Stimulated activated CD4-positive, alpha-beta T cell treated with anti-CD3 and anti-CD28 coated beads, Interleukin-1b, Interleukin-23, amount 100 ng/mL, for 48 hours (primary cell): ENCODE data around the gene ZC3H11A.
A peak's percentile ranks its signal among the peaks of the same experiment; 100 is the strongest.
"Not testable (repeated sequence)": the region's sequence is repeated elsewhere in the genome, so short reads cannot be mapped to it uniquely, and the experiment has no call there.

Source experiments
- DNase-seq: peaks from one replicate; pipeline ENCODE4 v3.0.0-alpha.2; 2020

The ZC3H11A gene

DNA sequence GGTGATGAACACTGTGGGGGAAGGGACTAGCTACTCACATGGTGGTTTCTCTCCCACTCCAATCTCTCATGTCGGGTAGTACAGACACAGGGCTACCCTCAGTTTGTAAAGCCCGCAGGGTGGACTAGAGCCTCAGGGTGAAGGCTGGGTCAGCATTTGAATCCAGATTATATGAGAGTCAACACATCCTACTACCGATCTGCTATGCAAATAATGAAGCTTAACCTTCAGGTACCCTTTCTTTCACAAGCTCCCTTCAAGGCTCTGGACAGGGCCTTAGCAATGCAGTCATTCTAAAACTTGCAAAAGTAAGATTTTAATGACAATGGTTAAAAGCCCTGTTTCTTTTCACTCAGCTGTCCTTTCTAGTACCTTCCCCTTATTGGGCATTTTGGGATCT, 5.5 kb upstream of the ZC3H11A start:
- no peak for DNase-seq

DNA sequence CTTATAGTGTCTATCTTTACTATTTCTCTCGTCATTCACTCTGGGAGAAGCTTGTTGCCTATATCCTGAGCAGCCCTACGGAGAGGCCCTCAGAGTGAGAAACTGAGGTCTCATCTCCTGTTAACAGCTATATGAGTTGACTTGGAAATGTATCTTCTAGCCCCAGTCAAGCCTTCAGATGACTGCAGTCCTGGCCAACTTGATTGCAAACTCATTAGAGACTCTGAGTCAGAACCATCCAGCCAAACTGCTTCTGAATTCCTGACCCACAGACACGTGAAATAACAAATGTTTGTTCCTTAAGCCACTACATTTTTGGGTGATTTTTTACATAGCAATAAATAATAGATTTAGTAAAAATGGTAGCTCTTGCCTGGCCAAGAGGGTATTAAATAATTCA, 3.9 kb upstream of the ZC3H11A start:
- no peak for DNase-seq

DNA sequence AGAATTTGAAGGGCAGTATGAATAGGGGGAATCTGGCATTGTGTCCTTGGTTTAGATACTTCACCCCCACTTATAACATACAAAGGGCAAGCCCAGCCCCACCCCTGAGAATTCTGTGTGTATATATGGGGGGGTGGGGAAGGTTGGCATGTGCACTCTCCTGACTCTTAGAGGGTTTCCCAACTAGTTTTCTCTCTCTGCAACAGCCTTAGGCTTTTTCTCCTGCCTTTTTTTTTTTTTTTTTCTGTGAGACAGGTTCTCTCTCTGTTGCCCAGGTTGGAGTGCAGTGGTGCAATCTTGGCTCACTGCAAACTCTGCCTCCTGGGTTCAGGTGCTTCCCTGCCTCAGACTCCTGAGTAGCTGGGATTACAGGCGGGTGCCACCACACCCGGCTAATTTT, 2.9 kb upstream of the ZC3H11A start:
- no peak for DNase-seq

DNA sequence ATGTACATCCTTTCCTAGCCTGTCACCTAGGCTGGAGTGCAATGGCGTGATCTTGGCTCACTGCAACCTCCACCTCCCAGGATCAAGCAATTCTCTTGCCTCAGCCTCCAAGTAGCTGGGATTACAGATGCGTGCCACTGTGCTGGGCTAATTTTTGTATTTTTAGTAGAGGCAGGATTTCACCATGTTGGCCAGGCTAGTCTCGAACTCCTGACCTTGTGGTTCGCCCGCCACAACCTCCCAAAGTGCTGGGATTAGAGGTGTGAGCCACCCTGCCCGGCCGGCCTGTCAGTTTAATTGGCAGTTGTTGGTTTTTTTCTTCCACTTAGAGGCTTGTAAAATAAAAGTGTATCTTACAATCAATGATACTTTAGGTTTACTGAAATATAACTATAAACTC, 1.9 kb upstream of the ZC3H11A start:
- DNase-seq: not testable (repeated sequence)

DNA sequence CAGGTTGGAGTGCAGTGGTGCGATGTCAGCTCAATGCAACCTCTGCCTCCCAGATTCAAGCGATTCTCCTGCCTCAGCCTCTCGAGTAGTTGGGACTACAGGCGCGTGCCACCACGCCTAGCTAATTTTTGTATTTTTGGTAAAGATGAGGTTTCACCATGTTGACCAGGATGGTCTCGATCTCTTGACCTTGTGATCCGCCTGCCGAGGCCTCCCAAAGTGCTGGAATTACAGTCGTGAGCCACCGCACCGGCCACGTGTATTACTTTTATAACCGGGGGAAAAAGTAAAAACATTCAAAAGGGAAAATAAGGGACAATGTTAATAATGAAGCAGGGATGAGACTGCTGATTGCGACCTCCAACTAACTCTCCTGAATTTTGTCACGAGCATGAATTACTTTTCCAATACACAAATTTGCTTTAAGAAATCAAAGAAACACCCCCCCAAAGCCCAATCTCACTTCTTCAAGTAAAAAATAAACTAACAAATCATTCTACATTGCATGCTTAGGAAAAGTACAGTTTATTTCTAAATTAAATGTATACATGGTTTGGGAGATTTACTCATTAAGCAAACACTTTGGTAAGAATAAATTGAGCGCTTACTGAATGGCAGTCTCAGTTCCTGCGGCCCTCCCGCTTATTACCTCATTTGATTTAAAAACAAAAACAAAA, 521 bp upstream of the ZC3H11A start:
- no peak for DNase-seq

DNA sequence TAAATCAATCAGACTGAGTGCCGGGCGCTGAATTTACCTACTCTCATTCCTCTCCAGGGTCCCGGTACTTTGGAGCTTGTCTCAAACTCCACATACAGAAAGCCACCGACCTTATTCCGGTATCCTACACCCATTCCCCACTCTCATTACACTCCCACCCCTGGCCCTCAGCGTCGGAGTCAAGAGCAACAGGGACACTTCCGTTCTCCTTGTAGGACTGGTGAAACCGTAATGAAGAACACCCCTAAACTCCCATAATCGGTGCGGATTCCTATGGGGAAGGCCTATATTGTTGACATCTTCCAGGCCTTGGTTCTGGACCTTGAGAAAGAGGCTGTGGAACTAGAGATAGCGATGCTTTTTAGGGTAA, 798 bp downstream of the ZC3H11A start:
- peak; percentile 27 for DNase-seq

DNA sequence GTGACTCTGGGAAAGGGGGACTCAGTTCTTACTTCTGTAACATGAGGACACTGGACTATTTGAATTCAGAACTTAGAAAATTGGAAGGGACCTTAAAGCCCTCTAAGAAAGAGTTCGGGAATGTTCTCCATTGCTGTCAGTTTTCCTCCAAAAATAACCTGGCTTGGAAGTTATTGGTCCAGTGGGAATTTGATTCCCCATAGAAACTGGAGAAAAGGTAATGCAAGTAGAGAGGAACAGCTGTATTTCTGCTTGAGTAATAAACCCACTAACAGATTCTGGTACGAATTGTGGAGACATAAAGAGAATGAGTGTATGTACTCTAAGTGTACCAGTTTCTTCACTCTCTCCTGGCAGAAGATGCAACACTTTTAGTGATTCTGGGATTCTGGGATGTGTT, 1.8 kb downstream of the ZC3H11A start:
- no peak for DNase-seq

DNA sequence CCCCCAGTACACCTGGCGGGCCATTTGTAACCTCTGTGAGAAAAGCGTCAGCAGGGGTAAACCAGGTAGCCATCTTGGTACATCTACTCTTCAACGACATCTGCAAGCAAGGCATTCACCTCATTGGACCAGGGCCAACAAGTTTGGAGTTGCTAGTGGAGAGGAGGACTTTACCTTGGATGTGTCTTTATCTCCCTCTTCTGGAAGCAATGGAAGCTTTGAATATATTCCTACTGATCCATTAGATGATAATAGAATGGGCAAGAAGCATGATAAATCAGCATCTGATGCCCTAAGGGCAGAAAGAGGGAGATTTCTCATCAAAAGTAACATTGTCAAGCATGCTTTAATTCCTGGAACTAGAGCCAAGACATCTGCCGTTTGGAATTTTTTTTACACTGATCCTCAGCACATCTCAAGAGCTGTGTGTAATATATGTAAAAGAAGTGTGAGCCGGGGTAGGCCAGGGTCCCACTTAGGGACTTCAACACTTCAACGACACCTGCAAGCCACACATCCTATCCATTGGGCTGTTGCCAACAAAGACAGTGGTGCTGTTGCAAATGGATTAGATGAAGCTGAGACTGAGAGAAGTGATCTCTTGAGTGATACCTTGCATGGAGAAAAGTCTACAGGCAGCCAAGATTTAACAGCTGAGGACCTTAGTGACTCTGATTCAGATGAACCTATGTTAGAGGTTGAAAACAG, 2.7 kb downstream of the ZC3H11A start:
- DNase-seq: no peak

DNA sequence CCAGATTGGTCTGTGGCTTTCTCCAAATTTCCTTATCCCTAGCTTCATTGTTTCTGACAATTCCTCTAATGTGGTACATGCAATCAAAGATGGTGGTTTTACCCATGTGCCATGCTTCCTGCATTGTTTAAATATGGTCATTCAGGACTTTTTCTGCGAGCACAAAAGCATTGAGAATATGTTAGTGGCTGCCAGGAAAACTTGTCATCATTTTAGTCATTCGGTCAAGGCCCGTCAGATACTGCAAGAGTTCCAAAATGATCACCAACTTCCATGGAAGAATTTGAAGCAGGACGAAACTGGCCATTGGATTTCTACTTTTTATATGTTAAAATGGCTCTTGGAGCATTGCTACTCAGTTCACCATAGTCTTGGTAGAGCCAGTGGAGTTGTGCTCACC, 3.7 kb downstream of the ZC3H11A start:
- DNase-seq: no peak

DNA sequence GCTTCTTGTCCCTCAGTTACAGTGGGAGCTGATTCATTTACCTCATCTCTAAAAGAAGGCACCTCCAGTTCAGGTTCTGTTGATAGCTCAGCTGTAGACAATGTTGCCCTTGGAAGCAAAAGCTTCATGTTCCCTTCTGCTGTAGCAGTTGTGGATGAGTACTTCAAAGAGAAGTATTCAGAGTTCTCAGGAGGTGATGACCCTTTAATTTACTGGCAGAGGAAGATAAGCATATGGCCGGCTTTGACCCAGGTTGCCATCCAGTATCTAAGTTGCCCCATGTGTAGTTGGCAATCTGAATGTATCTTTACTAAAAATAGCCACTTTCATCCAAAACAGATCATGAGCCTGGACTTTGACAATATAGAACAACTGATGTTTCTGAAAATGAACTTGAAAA, 4.5 kb downstream of the ZC3H11A start:
- DNase-seq: no peak

DNA sequence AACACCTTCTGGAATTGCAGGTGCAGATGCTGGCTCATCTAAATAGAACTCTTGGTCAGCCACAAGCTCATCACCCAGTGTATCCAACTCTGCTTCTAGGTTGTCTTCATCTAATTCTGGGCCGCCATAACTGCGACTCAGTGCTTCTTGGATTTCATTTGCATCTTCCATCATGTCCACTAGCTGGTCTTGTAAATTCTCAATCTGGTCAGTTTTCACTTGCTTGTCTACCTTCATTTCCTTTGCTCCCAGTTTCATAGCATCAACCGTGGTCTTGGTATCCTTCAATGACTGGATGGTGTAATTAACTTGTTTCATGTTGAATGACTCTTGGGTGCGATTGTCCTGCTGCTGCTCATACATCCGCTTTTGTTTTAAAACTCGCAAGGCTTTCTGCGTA, 10.3 kb downstream of the ZC3H11A start:
- DNase-seq: no peak

DNA sequence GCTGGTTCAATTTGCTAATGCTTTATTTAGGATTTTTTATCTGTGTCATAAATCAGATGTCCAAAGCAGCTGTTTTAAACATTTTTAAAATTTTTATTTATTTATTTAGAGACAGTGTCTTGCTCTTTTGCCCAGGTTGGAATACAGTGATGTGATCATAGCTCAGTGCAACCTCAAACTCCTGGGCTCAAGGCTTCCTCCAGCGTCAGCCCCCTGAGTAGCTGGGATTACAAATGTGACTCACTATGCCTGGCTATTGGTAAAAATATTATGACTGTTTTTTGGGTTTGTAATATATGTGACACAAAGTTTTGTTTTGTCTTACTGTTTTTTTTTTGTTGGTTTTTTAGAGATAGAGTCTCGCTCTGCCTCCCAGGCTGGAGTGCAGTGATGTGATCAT, 11.8 kb downstream of the ZC3H11A start:
- no peak for DNase-seq

DNA sequence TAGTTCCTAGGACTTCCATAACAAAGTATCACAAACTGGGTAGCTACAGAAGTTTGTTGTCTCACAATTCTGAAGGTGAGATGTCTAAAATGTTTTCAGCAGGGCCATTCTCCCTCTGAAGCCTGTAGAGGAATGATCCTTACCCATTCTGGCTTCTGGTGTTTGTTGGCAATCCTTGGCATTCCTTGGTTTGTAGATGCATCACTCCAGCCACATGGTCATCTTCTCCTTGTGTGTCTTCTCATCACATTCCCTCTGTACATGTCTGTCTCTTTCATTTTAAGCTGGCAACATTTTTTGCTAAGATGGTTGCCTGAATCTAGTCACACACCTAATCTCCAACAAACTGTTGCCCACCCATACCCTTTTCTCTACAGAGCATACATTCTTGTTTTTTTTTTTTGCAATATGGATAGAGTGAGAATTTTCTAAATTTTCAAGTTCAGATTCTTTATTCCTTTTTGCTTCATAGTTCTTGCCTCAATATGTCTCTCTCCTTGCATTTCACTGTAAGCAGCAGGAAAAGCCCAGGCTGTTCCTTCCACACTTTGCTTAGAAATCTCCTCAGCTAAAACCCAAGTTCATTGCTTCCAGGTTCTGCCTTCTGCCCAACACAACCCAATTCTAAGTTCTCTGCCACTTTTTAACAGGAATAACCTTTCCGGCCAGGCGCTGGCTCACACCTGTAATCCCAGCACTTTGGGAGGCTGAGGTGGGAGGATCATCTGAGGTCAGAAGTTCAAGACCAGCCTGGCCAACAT, 18.3 kb downstream of the ZC3H11A start:
- DNase-seq: no peak

DNA sequence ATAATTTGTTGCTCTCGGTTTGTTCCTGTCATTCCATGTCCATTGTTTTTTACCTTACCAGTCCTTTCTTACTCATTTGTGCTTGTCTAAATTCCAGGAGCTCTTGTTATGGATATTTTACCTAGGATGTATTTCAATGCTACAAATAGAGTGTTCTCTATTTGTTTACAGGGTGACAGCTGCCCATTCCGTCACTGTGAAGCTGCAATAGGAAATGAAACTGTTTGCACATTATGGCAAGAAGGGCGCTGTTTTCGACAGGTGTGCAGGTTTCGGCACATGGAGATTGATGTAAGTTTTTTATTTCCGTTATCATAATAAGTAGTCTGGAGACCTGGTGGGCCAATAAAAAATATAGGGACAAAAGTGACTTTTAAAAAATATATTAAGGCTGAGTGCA, 23.0 kb downstream of the ZC3H11A start:
- DNase-seq: no peak

DNA sequence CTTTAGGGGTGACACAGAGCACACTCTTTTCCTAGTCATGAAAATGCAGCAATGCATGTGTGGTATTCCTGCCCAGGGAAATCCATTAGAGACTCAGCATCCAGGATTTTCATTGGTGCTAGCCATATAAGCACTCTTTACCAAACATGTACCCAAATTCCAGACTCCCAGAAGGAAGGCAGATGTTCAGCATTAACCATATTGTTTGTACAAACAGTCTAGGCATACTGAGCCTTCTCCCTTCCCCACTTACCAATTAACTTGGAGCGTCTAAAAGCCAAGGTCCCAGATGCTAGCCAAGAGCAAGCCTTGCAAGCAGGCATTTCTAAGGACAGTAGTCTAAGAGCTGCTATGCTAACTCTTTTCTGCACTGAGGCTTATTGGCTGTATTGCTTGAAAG, 27.9 kb downstream of the ZC3H11A start:
- no peak for DNase-seq

DNA sequence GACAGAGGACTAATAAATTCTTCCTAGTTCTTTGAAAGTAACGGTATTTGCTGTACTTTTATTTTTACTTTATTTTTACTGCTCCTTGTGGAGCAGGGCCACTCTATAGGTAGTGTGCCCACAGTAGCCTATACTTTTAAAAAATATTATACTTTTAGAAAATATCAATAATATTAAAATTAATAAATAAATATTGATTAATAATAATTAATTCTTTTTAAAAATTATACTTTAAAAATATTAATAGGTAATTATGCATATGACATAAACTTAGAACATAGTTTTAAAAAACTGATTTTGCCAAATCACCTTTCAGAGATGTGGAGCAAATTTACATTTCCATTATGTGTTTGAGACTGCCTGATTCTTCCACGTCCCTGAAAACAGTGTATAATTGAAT, 30.8 kb downstream of the ZC3H11A start:
- no peak for DNase-seq

DNA sequence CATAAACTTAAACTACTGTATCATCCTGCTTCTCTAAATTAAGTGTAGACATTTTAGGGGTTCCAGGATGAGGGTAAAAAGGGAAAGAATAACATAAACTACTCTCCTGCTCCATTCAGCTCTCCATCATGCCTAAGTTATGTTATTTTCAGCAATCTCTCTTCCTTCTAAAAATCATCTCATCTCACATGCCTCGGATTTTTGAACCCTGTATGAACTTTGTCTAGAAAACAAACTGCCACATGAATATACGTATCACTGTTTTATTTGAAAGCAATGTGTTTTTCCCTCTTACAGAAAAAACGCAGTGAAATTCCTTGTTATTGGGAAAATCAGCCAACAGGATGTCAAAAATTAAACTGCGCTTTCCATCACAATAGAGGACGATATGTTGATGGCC, 32.6 kb downstream of the ZC3H11A start:
- no peak for DNase-seq

DNA sequence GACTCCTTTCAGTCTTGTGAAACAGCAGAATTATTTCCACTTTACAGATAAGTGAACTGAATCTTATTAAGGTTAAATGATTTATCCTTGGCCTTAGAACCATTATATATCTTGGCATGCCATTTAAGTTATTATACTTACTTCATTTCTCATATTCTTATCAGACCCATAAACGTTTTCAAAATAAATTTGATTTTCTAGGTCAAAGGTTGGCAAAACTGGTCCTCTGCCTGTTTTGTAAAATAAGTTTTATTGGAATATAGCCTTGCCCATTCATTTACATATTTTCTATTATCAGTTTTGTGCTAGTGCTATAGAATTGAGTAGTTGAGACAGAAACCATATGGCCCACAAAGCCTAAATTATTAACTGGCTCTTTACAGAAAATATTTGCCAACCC, 33.1 kb downstream of the ZC3H11A start:
- DNase-seq: no peak

DNA sequence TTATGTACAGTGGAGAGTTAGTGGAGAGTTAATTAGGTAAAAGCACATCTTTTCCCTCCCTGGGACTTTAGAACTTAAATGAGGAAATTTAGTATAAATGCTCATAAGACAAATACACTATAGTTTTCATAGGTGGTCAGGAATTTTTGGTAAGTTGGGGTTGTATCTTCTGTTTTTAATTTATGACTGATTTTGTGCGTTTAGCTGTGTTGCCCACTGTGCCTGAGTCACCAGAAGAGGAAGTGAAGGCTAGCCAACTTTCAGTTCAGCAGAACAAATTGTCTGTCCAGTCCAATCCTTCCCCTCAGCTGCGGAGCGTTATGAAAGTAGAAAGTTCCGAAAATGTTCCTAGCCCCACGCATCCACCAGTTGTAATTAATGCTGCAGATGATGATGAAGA, 33.8 kb downstream of the ZC3H11A start:
- DNase-seq: not testable (repeated sequence)

DNA sequence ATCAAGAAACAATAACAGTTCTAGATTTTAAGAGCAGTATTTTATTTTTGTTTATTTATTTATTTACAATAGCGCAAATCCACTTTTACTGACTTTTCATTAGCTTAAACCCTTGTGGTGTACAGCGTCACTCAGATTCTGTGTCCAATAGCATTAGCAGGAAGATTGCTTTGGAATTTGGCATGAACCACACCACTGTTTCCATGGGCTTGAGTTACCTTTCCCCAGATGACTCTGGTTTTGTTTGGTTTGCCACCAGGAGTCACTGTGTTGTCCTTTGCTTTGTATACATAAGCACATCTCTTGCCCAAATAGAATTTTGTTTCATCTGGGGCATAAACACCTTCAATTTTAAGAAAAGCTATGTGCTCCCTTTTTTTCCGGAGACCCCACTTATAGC, 40.1 kb downstream of the ZC3H11A start:
- DNase-seq: no peak

DNA sequence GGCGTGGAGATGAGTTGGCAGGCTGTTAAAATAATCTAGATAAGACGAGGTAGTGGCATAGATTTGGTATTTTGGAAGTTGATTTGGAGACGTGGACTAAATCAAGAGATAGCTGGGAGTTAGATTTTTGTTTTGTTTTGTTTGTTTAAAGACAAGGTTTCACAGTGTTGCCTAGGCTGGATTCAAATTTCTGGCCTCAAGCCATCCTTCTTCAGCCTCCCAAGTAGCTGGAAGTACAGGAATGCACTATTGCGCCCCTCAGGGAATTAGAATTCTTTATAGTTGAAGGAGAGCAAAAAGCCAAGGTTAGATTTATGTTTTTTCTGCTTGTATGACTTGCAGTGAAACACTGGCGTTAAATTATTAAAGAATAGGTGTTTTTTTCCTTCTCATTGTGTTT, 43.7 kb downstream of the ZC3H11A start:
- DNase-seq: no peak

DNA sequence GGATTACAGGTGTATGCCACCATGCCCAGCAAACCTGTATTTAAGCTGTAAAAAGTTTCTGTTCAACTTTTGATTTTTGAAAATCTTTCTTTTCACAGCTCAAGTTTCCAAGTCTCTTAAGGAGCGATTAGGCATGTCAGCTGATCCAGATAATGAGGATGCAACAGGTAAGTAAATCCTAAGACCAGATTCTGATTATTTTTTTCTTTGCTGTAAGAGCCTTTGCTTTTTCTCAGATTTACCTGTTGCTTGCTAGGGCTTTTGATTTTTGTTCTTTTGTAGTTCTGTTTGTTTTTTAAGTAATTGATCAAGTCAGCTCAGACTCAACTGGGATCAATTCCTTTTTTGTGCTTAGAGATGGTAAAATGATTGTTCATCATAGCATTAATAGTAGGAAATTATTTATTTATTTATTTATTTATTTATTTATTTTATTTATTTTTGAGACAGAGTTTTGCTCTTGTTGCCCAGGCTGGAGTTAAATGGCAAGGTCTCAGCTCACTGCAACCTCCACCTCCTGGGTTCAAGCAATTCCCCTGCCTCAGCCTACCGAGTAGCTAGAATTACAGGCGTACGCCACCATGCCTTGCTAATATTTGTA, 44.9 kb downstream of the ZC3H11A start:
- DNase-seq: no peak

DNA sequence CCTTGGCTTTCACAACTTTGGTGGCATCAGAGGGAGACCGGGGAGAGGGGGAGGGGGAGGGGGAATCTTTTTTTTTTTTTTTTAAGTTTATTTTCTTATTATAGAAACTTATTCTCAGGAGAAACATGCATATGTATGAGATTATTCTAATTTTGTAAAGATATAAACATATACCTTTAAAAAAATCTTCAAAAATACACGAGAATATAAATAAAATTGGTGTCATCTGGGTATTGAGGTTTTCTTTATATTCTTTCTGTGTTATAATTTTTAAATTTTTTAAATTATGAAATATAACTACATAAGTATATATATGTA, 47.1 kb downstream of the ZC3H11A start:
- DNase-seq: no peak

DNA sequence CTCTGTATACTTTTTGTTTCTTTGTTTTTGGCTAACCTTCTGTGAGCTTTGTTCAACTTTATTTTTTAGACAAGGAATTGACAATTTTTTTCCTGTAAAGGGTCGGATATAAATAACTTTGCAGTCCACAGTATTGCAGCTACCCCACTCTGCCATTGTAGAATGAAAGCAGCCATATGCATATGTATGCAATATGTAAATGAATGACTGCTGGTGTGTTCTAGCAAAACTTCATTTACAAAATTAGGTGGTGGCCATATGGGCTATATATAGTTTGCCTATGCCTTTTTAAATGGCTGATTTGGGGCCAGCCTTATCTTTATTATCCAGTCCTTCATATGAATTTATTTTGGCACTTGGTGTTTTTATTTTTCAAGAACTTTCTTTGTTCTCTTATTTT, 48.0 kb downstream of the ZC3H11A start:
- no peak for DNase-seq
